ENCODE data around the gene NCR2.

DNA sequence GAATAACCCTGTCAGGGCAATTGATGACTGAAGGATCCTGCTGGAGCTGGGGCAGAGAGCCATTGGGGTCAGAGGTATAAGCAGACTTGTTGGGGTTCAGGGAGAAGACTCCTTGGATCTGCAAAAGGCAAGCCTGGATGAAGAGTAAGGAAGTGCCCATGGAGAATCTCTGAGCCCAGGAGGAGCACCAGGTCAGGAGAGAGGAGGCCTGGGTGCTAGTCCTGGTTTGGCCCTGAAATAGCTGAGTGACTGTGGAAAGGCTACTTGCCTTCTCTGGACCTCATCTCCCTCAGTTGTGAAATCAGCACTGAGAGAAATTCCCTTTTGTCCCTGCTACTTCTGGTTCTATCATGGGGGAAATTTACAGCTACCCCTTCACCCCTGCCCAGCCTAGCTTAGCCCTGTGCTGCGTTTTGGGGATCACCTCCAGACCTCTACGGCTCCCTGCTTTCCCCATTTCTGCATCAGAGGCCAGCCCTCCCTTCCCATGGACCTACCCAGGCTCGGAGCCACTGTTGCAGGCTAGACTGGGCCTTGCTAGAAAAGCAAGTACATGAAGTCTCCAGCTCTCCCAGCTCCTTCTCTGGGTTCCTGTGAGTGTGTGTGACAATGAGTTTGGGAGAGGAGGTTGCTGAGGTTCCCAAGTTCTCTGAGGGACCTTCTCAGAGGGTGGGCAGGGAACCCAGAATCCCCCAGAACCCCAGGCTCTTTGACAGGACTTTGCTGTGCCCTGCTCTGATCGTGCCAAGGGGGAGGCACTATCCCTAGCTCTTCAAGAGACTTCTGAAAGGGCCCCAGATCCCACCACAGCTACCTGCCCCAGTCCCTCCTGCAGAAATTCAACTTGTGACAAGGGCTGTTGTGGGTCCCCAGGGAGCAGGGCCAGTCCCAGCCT is 2.3 kb upstream of the NCR2 start:
- TF ChIP-seq POLR2AphosphoS5 (IDR thresholded peaks at IDR 0.05; ENCODE audit: low read depth, low read length) (no peak), POLR2A (IDR thresholded peaks at IDR 0.05; ENCODE audit: low read depth, low read length) (no peak)

Measured in GM12891 (cell line).